ENCODE results near the gene GDI2.
"Not testable (repeated sequence)": the region's sequence is repeated elsewhere in the genome, so short reads cannot be mapped to it uniquely, and the experiment has no call there.

Gene GDI2

GRCh38 chr10:5800782-5801181 is 12.5 kb downstream of the GDI2 start:
- peaks cover 5% of the 10 kb centered on the region for H3K9me3 ChIP-seq (ENCODE audit: low read length)
- no peak overlapping the region for H3K4me3 ChIP-seq (ENCODE audit: low read length)
- H2AFZ ChIP-seq (ENCODE audit: low read depth, low read length): no peak overlapping the region
- no peaks in the 10 kb centered on the region for H3K4me1 ChIP-seq (ENCODE audit: insufficient read depth, low read length)
- no peaks in the 10 kb centered on the region for H3K27me3 ChIP-seq (ENCODE audit: insufficient read depth, low read length)
- H3K36me3 ChIP-seq (ENCODE audit: insufficient read depth, low read length): peaks cover 64% of the 10 kb centered on the region

GRCh38 chr10:5794236-5794635 is 19.0 kb downstream of the GDI2 start:
- Histone ChIP-seq H3K9me3 (ENCODE audit: low read length) (no peaks in the 10 kb centered on the region), H3K27me3 (ENCODE audit: insufficient read depth, low read length) (no peaks in the 10 kb centered on the region), H2AFZ (ENCODE audit: low read depth, low read length) (no peak overlapping the region), H3K36me3 (ENCODE audit: insufficient read depth, low read length) (peaks cover 93% of the 10 kb centered on the region), H3K4me1 (ENCODE audit: insufficient read depth, low read length) (no peaks in the 10 kb centered on the region), H3K4me3 (ENCODE audit: low read length) (no peak overlapping the region)

GRCh38 chr10:5789626-5790025 is 23.6 kb downstream of the GDI2 start:
- Histone ChIP-seq H2AFZ (ENCODE audit: low read depth, low read length) (no peak overlapping the region), H3K36me3 (ENCODE audit: insufficient read depth, low read length) (peaks cover 94% of the 10 kb centered on the region), H3K27me3 (ENCODE audit: insufficient read depth, low read length) (no peaks in the 10 kb centered on the region), H3K4me1 (ENCODE audit: insufficient read depth, low read length) (no peaks in the 10 kb centered on the region), H3K9me3 (ENCODE audit: low read length) (peaks cover 1% of the 10 kb centered on the region), H3K4me3 (ENCODE audit: low read length) (no peak overlapping the region)

DNA sequence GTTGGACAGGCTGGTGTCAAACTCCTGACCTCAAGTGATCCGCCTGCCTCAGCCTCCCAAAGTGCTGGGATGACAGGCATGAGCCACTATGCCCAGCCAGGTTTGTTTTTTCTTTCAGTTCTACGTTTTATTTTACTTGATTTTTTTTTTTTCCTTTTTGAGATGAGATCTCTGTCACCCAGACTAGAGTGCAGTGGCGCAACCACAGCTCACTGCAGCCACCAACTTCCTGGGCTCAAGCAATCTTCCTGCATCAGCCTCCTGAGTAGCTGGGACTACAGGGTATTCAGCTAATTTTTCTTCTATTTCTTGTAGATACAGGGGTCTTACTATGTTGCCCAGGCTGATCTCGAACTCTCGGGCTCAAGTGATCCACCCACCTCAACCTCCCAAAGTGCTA is 24.3 kb downstream of the GDI2 start:
- no peaks in the 10 kb centered on the region for H3K4me1 ChIP-seq (ENCODE audit: insufficient read depth, low read length)
- no peak overlapping the region for H2AFZ ChIP-seq (ENCODE audit: low read depth, low read length)
- no peak overlapping the region for H3K4me3 ChIP-seq (ENCODE audit: low read length)
- H3K9me3 ChIP-seq (ENCODE audit: low read length): peaks cover 3% of the 10 kb centered on the region
- H3K27me3 ChIP-seq (ENCODE audit: insufficient read depth, low read length): no peaks in the 10 kb centered on the region
- peaks cover 95% of the 10 kb centered on the region for H3K36me3 ChIP-seq (ENCODE audit: insufficient read depth, low read length)

DNA sequence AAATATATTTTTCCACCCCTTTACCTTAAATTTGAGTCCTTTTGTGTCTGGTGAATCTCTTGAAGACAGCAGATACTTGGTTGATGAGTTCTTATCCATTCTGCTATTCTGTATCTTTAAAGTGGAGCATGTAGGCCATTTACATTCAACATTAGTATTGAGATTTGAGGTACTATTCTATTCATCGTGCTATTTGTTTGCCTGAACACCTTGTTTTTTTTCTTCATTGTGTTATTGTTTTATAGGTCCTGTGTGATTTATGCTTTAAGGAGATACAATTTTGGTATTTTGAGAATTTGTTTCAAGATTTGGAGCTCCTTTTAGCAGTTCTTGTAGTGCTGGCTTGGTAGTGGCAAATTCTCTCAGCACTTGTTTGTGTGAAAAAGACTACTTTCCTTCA is 29.9 kb downstream of the GDI2 start:
- Histone ChIP-seq H3K27me3 (ENCODE audit: insufficient read depth, low read length) (no peaks in the 10 kb centered on the region), H3K4me1 (ENCODE audit: insufficient read depth, low read length) (no peaks in the 10 kb centered on the region), H2AFZ (ENCODE audit: low read depth, low read length) (no peak overlapping the region), H3K9me3 (ENCODE audit: low read length) (peaks cover 12% of the 10 kb centered on the region), H3K36me3 (ENCODE audit: insufficient read depth, low read length) (peaks cover 79% of the 10 kb centered on the region), H3K4me3 (ENCODE audit: low read length) (no peak overlapping the region)

DNA sequence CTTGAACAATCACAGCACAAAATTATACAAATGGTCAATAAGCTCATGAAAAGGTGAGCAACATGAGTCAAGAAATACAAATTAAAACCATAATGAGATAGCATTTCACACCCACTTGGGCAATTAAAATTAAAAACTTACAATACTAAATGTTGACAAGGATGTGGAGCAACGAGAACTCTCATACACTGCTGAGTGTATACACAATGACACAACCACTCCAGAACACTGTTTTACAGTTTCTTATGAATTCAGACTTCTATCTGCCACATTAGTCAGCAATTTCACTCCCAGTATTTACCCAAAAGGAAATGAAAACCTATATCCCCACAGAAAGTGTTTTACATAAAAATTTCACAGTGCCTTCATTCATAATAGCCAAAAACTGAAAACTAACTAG is 31.1 kb downstream of the GDI2 start:
- Histone ChIP-seq H3K4me3 (ENCODE audit: low read length) (no peak overlapping the region), H3K36me3 (ENCODE audit: insufficient read depth, low read length) (peaks cover 72% of the 10 kb centered on the region), H3K27me3 (ENCODE audit: insufficient read depth, low read length) (no peaks in the 10 kb centered on the region), H2AFZ (ENCODE audit: low read depth, low read length) (no peak overlapping the region), H3K4me1 (ENCODE audit: insufficient read depth, low read length) (no peaks in the 10 kb centered on the region), H3K9me3 (ENCODE audit: low read length) (peaks cover 12% of the 10 kb centered on the region)

GRCh38 chr10:5779730-5780129 is 33.5 kb downstream of the GDI2 start:
- H3K9me3 ChIP-seq (ENCODE audit: low read length): peaks cover 11% of the 10 kb centered on the region
- peaks cover 68% of the 10 kb centered on the region for H3K36me3 ChIP-seq (ENCODE audit: insufficient read depth, low read length)
- H3K4me3 ChIP-seq (ENCODE audit: low read length): no peak overlapping the region
- no peaks in the 10 kb centered on the region for H3K27me3 ChIP-seq (ENCODE audit: insufficient read depth, low read length)
- H3K4me1 ChIP-seq (ENCODE audit: insufficient read depth, low read length): no peaks in the 10 kb centered on the region
- H2AFZ ChIP-seq (ENCODE audit: low read depth, low read length): no peak overlapping the region

- H2AFZ ChIP-seq (ENCODE audit: low read depth, low read length); H3K4me1 ChIP-seq (ENCODE audit: insufficient read depth, low read length); H3K9me3 ChIP-seq (ENCODE audit: low read length); H3K27me3 ChIP-seq (ENCODE audit: insufficient read depth, low read length); H3K4me3 ChIP-seq (ENCODE audit: low read length): not testable (repeated sequence)
- peaks cover 66% of the 10 kb centered on the region for H3K36me3 ChIP-seq (ENCODE audit: insufficient read depth, low read length)
Observed at GRCh38 chr10:5777758-5778157, 35.5 kb downstream of the GDI2 start.

GRCh38 chr10:5776881-5777197 is 36.4 kb downstream of the GDI2 start:
- Histone ChIP-seq H3K4me3 (ENCODE audit: low read length) (no peak overlapping the region), H3K36me3 (ENCODE audit: insufficient read depth, low read length) (peaks cover 64% of the 10 kb centered on the region), H3K4me1 (ENCODE audit: insufficient read depth, low read length) (no peaks in the 10 kb centered on the region), H2AFZ (ENCODE audit: low read depth, low read length) (no peak overlapping the region), H3K9me3 (ENCODE audit: low read length) (peaks cover 4% of the 10 kb centered on the region), H3K27me3 (ENCODE audit: insufficient read depth, low read length) (no peaks in the 10 kb centered on the region)

DNA sequence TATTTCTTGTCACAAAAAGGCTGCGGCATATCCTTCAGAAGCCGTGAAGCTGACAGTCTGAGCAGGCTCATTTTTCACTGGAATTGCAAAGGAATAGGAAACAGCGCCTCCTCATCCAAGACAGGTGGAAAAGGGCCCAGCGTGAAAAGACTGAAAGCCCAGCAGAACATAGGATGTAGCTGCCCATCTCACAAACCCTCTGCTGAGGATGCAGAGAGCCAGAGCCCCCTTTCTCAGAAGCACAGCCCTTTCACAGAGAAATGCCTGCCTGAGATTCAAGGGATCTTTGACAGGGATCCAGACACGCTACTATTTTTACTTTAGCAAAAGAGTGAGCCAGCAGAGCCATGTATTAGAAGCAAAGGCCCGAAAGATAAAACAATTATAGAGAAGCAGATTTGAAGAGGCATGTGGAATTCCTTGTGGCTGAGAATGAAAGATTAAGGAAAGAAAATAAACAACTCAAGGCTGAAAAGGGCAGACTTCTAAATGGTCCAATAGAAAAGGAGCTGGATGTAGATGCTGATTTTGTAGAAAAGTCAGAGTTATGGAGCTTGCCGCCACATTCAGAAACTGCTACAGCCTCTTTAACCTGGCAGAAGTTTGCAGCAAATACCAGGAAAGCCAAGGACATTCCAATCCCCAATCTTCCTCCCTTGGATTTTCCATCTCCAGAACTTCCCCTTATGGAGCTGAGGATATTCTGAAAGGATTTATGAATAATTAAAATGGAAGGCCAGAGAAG is 36.9 kb downstream of the GDI2 start:
- no peak overlapping the region for H2AFZ ChIP-seq (ENCODE audit: low read depth, low read length)
- peaks cover 66% of the 10 kb centered on the region for H3K36me3 ChIP-seq (ENCODE audit: insufficient read depth, low read length)
- no peaks in the 10 kb centered on the region for H3K27me3 ChIP-seq (ENCODE audit: insufficient read depth, low read length)

DNA sequence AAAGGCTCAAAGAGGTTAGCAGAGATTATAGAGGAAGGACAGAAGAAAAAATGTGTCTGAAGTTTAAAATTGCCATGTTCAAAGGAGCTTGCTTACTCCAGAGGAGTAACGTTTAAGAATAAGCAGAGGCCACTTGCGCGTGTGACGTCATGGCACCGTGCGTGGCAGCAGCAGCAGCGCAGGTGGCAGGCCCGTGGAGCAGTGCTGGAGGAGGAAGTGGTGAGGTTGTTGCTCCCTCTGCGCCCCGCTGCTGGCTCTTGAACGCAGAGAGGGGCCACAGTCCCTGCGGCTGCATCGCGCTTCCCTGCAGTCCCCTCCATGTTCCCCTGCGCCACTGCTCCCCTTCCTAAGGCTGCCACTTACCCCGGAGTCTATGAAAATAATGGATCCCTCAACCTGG is 37.5 kb downstream of the GDI2 start:
- Histone ChIP-seq H3K4me1 (ENCODE audit: insufficient read depth, low read length) (no peaks in the 10 kb centered on the region), H3K27me3 (ENCODE audit: insufficient read depth, low read length) (no peaks in the 10 kb centered on the region), H2AFZ (ENCODE audit: low read depth, low read length) (no peak overlapping the region), H3K36me3 (ENCODE audit: insufficient read depth, low read length) (peaks cover 64% of the 10 kb centered on the region), H3K9me3 (ENCODE audit: low read length) (peaks cover 2% of the 10 kb centered on the region), H3K4me3 (ENCODE audit: low read length) (no peak overlapping the region)

More for the DNA sequence above, 36.9 kb downstream of the GDI2 start:
- Histone ChIP-seq H3K4me1 (ENCODE audit: insufficient read depth, low read length) (no peaks in the 10 kb centered on the region), H3K9me3 (ENCODE audit: low read length) (peaks cover 4% of the 10 kb centered on the region), H3K4me3 (ENCODE audit: low read length) (no peak overlapping the region)

DNA sequence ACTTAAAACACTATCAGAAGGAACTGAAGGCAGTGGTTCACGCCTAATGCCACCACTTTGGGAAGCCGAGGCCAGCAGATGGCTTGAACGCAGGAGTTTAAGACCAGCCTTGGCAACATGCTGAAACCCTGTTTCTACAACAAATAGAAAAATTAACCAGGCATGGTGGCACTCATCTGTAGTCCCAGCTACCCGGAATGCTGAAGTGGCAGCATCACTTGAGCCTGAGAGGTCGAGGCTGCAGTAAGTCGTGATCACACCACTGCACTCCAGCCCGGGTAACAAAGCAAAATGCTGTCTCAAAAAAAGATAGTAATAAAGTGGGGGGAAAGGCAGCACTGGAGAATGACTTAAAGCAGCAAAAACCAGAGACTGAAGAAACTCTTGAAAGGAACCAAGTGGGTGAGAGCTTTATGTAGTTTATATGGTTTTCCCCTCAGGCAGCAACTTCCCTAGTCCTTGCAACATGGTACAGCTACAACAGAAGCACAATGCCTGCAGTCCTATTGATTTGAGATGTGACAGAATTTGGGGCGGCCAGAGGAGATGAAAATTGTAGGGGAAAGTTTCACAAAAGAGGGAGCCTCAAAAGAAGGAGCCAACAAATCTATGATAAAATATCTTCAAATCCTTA is 38.1 kb downstream of the GDI2 start:
- H3K36me3 ChIP-seq (ENCODE audit: insufficient read depth, low read length): peaks cover 65% of the 10 kb centered on the region

DNA sequence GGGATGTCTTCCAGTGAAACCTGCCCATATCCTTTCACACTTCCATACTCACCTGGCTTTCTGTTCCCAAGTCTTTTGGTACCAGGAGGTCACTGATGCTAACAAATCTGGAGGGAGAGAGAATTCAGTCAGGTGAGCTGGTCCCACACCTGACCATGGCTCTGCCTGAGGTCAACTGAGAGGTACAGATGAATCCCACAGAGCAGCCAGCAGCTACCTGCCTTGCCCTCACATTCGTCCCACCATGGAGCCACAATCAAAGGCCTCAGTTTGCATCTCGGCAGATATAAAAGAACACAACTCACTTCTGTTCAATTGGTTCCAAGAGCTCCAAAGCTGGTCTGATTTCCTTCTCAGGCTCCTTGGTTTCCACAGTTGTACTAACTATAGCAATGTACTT is 47.0 kb downstream of the GDI2 start:
- no peaks in the 10 kb centered on the region for H3K27me3 ChIP-seq (ENCODE audit: insufficient read depth, low read length)
- peaks cover 85% of the 10 kb centered on the region for H3K36me3 ChIP-seq (ENCODE audit: insufficient read depth, low read length)
- H3K9me3 ChIP-seq (ENCODE audit: low read length): peaks cover 3% of the 10 kb centered on the region
- H3K4me1 ChIP-seq (ENCODE audit: insufficient read depth, low read length): no peaks in the 10 kb centered on the region
- no peak overlapping the region for H2AFZ ChIP-seq (ENCODE audit: low read depth, low read length)
- no peak overlapping the region for H3K4me3 ChIP-seq (ENCODE audit: low read length)

More for the DNA sequence above, 38.1 kb downstream of the GDI2 start:
- Histone ChIP-seq H3K9me3 (ENCODE audit: low read length) (peaks cover 2% of the 10 kb centered on the region), H3K4me1 (ENCODE audit: insufficient read depth, low read length) (no peaks in the 10 kb centered on the region), H3K4me3 (ENCODE audit: low read length) (no peak overlapping the region), H2AFZ (ENCODE audit: low read depth, low read length) (no peak overlapping the region), H3K27me3 (ENCODE audit: insufficient read depth, low read length) (no peaks in the 10 kb centered on the region)

- Histone ChIP-seq H2AFZ (ENCODE audit: low read depth, low read length) (no peak overlapping the region), H3K27me3 (ENCODE audit: insufficient read depth, low read length) (no peaks in the 10 kb centered on the region), H3K4me1 (ENCODE audit: insufficient read depth, low read length) (no peaks in the 10 kb centered on the region), H3K4me3 (ENCODE audit: low read length) (no peak overlapping the region), H3K9me3 (ENCODE audit: low read length) (peaks cover 3% of the 10 kb centered on the region), H3K36me3 (ENCODE audit: insufficient read depth, low read length) (peaks cover 89% of the 10 kb centered on the region)
Observed at GRCh38 chr10:5765617-5766016, 47.6 kb downstream of the GDI2 start.
